ENCODE data around the gene DCAF17.

Gene DCAF17

DNA sequence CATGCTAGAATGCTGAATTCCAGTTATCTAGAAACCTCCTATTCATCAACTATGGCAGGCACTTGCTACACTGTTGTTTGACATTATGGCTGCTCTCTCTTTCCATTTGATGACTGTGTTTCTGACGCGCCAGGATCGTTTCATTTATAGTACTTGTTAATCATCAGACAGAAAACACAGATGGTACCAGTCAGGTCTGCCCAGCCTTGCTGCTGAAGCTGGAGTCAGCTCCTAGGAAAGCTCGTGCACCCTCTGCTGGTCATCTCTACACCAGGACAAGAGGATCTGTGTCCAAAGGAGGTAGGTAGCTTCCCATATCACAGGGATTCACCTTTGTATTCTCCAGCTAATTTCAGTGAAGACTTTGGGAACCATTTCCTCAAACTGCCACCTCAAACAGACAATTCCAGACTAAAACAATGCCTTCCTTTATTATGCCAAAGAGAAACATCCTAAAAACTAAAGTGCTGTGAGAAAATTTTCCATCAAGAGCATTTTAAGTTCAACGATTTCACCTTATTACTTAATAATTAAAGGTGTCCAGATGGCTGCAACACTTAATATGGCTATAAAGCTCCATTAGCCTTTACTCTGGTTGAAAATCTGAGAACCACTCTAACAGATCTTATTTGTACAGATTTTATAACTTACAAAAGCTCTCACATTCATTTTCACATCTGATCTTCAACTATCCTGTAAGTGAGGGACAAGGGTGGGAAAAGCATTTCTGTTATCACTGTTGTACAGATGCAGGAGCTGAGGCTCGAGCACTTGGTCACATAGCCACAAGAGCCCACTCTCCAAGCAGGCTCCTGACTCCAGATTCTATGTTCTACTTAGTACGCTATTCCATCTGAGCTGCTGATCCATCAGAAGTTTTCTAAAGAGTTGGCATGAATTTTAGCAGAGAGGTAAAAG is 17.8 kb upstream of the DCAF17 start:
- H3K9me3 ChIP-seq (ENCODE audit: control insufficient read depth, insufficient read depth, low read depth, low read length) = no peaks in the 10 kb centered on the region
- H3K36me3 ChIP-seq (ENCODE audit: control insufficient read depth in 2 of 2, insufficient read depth in 1 of 2, low read length in 2 of 2) = no peaks in the 10 kb centered on the region; a peak in 1 of 3 replicates
- H3K4me3 ChIP-seq (ENCODE audit: low read depth, low read length) = no peak overlapping the region
- ChIA-PET CTCF (interaction anchor here (0.5 to 2.7 kb wide), 26 partner anchors 8 to 1161 kb away, joined by 3 to 29 read pairs (median 4); partner anchors contain the start of genes DCAF17 and METTL8), POLR2A (interaction anchor here (0.6 to 1.4 kb wide), 3 partner anchors 17 to 256 kb away, joined by 3 to 4 read pairs (median 4); partner anchors contain the start of genes DCAF17, METTL8 and TLK1)
- H3K27ac ChIP-seq (ENCODE audit: extremely low read depth, low read depth, low read length) = no peak overlapping the region
- no peaks in the 10 kb centered on the region for H3K4me1 ChIP-seq (ENCODE audit: control insufficient read depth, insufficient read depth, low read length)
- TF ChIP-seq ZNF658 (tag by site-specific recombination; IDR thresholded peaks at IDR 0.05) = no peak
- no peak for TF ChIP-seq EGR2 (tag by site-specific recombination; IDR thresholded peaks at IDR 0.05; ENCODE audit: low read depth)
- no peak for TF ChIP-seq ZBTB11 (tag by site-specific recombination; conservative IDR thresholded peaks at IDR 0.05; ENCODE audit: low read depth)
- TF ChIP-seq ZNF280D (tag by site-specific recombination; IDR thresholded peaks at IDR 0.05) = no peak
- no peak for TF ChIP-seq GLIS2 (tag by site-specific recombination; IDR thresholded peaks at IDR 0.05)
- TF ChIP-seq KLF17 (tag by site-specific recombination; IDR thresholded peaks at IDR 0.05) = no peak
- TF ChIP-seq ZBTB1 (tag by site-specific recombination; IDR thresholded peaks at IDR 0.05) = no peak
- no peak for TF ChIP-seq ZNF37A (tag by site-specific recombination; IDR thresholded peaks at IDR 0.05)
- TF ChIP-seq ZNF777 (tag by site-specific recombination; IDR thresholded peaks at IDR 0.05; ENCODE audit: borderline replicate concordance) = no peak
- no peak for TF ChIP-seq ZNF830 (tag by site-specific recombination; IDR thresholded peaks at IDR 0.05; ENCODE audit: low read depth)
- no peak for TF ChIP-seq ZBTB48 (tag by site-specific recombination; IDR thresholded peaks at IDR 0.05)
- TF ChIP-seq SP7 (tag by site-specific recombination; IDR thresholded peaks at IDR 0.05) = no peak
- TF ChIP-seq ZNF747 (tag by site-specific recombination; IDR thresholded peaks at IDR 0.05) = no peak
- no peak for TF ChIP-seq ZNF473 (tag by site-specific recombination; IDR thresholded peaks at IDR 0.05)
- peak; percentile 81 for TF ChIP-seq ZNF654 (tag by site-specific recombination; IDR thresholded peaks at IDR 0.05; ENCODE audit: low read depth)
- no peak for TF ChIP-seq KLF1 (tag by site-specific recombination; IDR thresholded peaks at IDR 0.05)
- TF ChIP-seq BCL11A (tag by site-specific recombination; IDR thresholded peaks at IDR 0.05; ENCODE audit: low read depth) = no peak
- TF ChIP-seq, protein P1, sequence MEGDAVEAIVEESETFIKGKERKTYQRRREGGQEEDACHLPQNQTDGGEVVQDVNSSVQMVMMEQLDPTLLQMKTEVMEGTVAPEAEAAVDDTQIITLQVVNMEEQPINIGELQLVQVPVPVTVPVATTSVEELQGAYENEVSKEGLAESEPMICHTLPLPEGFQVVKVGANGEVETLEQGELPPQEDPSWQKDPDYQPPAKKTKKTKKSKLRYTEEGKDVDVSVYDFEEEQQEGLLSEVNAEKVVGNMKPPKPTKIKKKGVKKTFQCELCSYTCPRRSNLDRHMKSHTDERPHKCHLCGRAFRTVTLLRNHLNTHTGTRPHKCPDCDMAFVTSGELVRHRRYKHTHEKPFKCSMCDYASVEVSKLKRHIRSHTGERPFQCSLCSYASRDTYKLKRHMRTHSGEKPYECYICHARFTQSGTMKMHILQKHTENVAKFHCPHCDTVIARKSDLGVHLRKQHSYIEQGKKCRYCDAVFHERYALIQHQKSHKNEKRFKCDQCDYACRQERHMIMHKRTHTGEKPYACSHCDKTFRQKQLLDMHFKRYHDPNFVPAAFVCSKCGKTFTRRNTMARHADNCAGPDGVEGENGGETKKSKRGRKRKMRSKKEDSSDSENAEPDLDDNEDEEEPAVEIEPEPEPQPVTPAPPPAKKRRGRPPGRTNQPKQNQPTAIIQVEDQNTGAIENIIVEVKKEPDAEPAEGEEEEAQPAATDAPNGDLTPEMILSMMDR (tag by site-specific recombination; IDR thresholded peaks at IDR 0.05) = peak; percentile 77
- TF ChIP-seq ZBTB10 (tag by site-specific recombination; IDR thresholded peaks at IDR 0.05) = no peak
- TF ChIP-seq, protein P2, sequence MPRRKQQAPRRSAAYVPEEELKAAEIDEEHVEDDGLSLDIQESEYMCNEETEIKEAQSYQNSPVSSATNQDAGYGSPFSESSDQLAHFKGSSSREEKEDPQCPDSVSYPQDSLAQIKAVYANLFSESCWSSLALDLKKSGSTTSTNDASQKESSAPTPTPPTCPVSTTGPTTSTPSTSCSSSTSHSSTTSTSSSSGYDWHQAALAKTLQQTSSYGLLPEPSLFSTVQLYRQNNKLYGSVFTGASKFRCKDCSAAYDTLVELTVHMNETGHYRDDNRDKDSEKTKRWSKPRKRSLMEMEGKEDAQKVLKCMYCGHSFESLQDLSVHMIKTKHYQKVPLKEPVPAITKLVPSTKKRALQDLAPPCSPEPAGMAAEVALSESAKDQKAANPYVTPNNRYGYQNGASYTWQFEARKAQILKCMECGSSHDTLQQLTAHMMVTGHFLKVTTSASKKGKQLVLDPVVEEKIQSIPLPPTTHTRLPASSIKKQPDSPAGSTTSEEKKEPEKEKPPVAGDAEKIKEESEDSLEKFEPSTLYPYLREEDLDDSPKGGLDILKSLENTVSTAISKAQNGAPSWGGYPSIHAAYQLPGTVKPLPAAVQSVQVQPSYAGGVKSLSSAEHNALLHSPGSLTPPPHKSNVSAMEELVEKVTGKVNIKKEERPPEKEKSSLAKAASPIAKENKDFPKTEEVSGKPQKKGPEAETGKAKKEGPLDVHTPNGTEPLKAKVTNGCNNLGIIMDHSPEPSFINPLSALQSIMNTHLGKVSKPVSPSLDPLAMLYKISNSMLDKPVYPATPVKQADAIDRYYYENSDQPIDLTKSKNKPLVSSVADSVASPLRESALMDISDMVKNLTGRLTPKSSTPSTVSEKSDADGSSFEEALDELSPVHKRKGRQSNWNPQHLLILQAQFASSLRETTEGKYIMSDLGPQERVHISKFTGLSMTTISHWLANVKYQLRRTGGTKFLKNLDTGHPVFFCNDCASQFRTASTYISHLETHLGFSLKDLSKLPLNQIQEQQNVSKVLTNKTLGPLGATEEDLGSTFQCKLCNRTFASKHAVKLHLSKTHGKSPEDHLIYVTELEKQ (tag by site-specific recombination; IDR thresholded peaks at IDR 0.05; ENCODE audit: borderline replicate concordance) = 0 out of 2 replicates have a peak, but pooled peaks have one; percentile 16

All from HEK293 (cell line).